Fibroblast of skin of scalp (primary cell): ENCODE data around the gene PDIA2.

Experiments
- DNase-seq: peaks from one replicate; pipeline ENCODE4 v3.0.0-alpha.2; 2013

Gene PDIA2

DNA sequence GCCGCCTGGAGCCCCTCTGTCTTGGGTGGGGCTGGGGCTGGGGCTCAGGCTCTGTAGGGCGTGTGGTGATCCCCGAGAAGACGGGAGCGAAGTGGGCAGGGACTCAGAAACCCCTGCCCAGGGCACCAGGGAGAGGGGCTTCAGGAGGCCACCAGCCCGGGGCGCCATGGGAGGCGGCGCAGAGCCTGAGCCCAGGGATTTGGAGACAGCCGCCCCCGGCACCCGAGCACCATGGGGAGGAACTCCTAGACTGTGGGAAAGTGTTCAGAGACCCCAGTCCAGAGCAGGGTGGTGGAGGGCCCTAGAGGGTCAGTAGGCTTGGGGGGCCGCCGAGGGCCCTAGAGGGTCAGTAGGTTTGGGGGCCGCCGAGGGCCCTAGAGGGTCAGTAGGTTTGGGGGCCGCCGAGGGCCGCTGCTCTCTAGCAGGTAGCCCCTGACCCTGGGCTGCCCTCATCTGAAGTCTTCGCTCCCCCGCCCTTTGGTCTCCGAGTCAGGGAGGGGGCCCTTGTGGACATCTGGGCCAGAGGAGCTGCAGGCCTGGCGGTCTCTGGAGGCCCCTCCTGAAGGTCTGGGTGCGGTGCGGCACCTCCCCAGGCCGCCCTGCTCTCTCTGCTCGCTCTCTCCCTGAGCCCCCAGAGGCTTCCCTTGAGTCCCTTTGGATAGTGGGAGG lies 1.8 kb upstream of the PDIA2 start:
- no peak for DNase-seq

DNA sequence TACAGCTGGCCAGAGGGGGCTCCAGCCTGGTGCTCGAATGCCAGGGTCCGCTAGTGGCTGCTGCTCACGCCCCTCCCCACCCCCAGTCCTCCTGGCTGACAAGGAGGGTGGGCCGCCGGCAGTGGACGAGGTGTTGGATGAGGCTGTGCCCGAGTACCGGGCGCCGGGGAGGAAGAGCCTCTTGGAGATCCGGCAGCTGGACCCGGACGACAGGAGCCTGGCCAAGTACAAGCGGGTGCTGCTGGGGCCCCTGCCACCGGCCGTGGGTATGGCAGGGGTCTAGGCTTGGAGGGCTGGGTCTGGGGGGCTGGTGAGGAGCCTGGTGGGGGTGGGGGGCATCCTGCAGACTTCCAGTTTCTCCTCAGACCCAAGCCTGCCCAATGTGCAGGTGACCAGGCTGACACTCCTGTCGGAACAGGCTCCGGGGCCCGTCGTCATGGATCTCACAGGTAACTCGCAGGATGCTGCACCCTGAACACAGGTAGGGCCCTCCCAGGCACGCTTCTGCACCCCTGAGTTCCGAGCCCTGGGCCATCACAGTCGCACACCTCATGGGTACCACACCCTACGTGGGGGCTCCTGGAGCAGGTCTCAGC lies 1.2 kb upstream of the PDIA2 start:
- DNase-seq: no peak

DNA sequence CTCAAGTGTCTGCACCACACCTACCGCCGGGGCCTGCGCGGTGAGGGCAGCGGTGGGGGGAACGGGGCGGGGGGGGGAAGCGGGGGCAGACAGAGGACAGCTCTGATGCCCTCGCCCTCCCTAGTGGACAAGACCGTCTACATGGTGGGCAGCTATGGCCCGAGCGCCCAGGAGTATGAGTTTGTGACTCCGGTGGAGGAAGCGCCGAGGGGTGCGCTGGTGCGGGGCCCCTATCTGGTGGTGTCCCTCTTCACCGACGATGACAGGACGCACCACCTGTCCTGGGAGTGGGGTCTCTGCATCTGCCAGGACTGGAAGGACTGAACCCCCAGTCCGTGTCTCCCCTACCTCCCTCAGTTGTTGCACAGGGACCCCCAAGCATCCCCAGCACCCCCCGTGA lies 473 bp upstream of the PDIA2 start:
- DNase-seq: no peak

DNA sequence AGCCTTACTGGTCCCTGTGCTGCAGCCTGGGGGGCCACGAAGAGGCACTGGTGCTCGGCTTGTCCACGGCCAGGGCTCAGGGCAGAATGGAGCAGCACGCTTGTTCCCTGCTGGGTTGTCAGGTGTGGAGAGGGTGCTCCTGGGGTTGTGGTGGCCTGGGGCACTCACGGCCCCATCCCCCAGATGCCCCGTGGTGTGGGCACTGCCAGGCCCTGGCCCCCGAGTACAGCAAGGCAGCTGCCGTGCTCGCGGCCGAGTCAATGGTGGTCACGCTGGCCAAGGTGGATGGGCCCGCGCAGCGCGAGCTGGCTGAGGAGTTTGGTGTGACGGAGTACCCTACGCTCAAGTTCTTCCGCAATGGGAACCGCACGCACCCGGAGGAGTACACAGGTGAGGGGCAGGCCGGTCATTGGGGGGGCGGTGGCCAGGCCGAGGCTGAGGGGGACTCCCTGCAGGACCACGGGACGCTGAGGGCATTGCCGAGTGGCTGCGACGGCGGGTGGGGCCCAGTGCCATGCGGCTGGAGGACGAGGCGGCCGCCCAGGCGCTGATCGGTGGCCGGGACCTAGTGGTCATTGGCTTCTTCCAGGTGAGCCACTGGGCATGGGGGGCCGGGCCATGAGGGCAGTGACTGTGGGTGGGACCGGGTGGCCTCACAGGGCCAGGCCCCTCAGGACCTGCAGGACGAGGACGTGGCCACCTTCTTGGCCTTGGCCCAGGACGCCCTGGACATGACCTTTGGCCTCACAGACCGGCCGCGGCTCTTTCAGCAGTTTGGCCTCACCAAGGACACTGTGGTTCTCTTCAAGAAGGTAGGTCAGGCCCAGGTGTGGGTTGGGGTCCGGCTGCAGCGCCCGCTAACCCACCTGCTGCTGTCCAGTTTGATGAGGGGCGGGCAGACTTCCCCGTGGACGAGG lies 1.5 kb downstream of the PDIA2 start:
- no peak for DNase-seq

DNA sequence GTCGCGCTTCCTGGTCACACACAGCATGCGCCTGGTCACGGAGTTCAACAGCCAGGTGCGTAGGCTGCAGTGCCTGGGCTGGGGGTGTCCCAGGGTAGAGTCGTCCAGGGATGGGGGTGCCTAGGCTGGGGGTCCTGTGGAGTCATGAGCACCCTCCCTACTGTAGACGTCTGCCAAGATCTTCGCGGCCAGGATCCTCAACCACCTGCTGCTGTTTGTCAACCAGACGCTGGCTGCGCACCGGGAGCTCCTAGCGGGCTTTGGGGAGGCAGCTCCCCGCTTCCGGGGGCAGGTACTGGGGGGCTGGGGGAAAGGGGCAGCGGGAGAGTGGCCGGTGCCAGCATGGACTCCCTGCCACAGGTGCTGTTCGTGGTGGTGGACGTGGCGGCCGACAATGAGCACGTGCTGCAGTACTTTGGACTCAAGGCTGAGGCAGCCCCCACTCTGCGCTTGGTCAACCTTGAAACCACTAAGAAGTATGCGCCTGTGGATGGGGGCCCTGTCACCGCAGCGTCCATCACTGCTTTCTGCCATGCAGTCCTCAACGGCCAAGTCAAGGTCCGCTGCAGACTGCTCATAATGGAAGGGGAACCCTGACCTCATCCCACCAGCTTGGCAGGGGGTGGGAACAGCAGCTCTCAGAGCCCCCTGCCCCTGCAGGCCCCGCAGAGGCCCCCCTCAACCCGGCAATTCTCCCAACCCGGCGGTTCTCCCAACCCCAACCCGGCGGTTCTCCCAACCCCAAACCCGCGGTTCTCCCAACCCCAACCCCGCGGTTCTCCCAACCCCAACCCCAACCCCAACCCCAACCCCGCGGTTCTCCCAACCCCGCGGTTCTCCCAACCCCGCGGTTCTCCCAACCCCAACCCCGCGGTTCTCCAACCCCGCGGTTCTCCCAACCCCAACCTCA lies 2.4 kb downstream of the PDIA2 start:
- DNase-seq: no peak

DNA sequence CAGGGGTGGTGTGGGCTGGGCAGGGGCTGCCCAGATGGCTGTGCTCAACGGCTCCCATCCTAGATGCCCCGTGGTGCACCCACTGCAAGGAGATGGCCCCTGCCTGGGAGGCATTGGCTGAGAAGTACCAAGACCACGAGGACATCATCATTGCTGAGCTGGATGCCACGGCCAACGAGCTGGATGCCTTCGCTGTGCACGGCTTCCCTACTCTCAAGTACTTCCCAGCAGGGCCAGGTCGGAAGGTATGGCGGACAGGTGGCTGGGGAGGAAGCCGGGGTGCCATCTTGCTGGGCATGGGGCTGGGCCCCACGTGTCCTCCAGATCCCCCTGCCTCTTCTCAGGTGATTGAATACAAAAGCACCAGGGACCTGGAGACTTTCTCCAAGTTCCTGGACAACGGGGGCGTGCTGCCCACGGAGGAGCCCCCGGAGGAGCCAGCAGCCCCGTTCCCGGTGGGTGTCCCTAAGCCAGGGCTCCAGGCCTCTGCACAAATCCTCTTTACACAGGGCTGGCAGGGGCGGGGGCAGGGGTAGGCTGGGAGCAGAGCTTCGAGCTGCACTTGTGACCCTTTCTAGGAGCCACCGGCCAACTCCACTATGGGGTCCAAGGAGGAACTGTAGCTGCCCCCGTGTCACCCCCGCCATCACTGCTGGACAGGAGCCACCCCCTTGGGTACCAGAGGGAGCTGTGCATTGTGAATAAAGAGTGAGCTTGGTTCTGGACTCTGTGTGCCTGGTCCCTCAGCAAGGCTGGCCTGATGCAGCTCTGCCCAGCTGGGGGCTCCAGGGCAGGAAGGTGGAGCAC lies 3.7 kb downstream of the PDIA2 start:
- DNase-seq: no peak

DNA sequence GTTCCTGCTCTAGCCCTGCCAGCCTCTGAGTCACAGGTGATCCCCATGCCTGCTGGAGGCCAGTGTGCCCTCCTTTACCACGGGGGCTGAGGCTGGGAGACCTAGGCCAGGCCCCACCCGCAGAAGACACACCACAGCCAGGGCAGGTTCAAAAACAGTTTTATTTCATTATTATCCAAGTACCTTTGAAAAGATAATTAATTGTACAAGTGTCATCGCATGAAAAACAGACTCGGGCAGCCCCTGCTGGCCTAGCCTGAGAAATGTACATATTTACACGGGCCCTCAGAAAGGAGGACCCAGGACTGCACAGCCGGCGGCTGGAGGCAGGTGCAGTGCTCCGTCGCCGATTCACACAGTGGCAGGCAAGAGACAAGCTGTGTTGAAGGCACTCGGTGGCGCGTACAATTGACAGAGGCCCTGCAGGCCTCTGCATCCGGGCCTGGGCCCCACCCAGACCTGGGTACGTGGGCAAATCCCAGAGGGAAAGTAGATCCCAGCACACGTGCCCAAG lies 4.4 kb downstream of the PDIA2 start:
- no peak for DNase-seq

DNA sequence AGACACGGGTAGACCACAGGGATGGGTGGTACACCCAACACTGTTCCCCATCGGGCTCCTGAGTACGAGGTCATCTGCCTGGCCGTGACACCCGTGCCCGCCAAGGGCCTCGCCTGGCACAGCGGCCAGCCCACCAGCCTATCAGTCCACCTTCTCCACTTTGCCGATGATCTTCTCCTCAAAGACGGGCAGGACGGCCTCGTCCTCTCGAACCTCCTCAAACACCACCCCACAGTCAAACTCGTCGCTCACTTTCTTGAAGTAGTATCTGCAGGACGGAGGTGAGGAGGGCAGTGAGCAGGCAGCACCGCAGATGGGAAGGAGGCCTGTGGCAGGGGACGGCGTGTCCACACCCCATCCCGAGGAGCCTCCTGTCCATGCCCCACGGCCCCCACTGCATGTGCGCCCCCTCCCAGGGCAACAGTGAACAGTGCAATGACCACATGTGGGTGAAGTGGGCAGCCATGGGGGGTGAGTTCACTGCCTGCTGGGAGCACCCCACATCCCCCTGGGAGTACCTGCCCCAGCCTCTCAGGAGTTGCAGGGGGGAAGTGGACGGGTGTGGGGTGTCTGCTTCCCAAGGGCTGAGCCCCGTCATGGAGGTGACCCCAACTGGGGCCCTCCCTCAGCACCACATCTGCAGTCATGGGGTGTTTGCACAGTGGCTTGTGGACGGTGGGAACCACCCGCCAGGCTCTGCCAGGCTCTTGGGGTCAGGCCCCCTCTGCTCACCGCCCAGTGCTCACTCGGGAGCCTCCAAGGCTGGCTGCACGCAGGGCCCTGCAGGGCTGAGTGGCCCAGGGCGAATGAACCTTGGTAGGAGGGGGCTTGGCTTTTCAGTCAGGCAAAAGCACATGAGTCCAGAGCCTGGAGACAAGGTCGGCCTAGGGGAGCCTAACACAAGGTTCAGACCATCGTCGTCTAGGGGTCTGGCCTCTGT lies 5.3 kb downstream of the PDIA2 start:
- no peak for DNase-seq

DNA sequence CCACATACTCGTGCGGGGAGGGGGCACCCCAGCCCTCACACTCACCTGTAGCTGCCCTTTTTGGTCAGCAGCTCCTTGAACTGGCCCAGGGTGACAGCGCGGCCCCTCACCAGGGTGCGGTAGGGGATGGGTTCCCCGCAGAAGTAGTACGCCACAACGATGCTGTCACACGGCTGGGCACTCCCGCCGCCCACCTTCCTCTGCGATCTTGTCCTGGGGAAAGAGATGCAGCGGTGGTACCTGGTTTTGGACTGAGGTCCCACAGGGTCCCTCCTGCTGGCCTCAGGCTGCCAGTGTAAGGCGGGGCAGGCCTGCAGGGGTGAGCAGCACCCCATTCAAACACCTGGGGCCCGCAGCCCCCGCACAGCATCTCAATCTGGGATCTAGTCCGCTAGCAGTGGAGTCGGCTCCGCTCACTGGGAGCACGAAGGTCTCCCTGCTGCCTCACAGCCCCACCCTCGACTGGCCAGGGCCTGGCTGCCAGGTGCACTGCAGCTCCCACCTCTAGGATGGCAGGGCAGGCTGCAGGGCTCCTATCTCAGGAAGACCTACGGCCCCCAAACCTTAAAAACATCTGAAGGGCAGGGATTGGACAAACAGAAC lies 6.5 kb downstream of the PDIA2 start:
- no peak for DNase-seq

DNA sequence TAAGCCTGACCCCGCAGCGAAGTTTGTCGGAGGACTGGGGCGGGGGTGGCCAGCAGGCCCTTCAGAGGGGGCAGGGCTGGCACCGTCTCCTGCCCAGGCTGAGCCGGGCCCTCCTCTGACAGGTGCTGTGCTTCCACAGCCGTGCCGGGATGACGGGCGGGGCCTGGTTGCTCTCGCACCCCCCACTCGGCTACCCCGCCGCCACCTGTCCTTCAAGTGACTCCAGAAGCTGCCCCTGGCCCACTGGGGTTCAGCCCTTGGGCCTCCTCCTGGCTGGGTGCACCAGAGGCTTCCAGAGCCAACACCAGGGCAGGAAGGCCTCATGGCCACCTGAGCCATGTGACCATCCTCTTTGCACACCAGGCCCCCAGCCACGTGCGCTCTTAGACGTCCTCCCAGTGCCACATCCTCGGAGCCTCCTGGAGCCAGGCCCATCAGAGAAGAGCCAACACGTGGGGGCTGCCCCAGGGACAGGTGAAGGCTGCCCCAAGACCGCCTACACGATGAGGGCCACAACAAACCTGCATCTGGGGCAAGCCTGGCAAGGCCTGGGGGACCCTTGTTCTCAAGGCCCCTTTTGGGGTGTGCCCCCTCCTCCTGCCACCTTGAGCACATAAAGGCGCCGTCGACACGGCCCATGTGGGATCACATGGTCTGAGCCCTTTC lies 7.2 kb downstream of the PDIA2 start:
- no peak for DNase-seq

DNA sequence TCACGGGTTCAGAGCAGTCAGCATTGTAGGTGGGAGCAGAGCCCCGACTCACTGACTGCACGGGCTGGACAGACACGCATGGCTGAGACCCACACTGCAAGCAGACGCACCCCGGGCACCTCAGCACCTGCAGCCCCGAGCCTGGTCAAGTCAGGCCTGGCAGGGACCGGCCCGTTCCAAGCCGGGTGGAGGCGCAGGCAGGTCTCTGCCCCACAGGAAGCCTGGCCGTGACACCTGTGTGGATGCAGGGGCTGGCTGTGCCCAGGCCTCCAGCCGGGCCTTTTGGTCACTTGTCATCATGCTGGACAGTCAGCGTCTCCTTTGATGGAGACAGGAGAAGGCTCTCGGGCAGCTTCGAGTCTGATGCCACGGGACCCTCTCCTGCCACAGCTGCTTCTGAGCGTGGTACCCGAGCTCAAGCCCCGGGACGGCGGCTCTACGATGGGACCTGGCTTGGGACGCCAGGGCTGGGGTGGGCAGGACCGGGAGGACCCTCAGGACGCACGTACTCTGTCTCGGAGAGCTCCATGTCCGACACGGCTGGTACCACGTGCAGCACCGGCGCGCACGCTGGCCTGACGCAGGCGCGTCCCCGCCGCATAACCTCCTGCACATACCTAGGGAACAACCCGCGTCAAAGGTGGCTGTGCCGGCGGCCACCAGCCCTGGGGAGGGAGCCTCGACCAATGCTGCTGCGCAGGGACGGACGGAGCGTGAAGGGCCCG lies 7.9 kb downstream of the PDIA2 start:
- DNase-seq: no peak

DNA sequence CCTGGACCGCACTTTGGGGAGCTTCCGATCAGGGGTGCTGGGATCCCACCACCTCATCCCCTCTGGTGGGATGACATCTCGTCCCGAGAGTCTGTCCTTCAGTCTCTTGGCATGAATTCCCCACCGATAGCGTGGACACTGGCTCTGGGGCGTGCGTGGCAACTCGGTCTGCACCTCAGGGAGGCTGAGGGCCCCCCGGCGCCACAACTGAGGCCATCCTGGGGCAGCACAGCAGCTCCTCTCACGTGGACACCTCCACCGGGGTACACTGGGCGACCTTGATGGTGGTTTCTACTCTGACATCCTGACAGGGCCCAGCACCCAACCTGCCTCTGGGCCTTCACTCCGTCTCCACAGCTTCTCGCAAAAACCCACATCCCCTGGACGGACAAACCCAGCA lies 8.6 kb downstream of the PDIA2 start:
- no peak for DNase-seq

DNA sequence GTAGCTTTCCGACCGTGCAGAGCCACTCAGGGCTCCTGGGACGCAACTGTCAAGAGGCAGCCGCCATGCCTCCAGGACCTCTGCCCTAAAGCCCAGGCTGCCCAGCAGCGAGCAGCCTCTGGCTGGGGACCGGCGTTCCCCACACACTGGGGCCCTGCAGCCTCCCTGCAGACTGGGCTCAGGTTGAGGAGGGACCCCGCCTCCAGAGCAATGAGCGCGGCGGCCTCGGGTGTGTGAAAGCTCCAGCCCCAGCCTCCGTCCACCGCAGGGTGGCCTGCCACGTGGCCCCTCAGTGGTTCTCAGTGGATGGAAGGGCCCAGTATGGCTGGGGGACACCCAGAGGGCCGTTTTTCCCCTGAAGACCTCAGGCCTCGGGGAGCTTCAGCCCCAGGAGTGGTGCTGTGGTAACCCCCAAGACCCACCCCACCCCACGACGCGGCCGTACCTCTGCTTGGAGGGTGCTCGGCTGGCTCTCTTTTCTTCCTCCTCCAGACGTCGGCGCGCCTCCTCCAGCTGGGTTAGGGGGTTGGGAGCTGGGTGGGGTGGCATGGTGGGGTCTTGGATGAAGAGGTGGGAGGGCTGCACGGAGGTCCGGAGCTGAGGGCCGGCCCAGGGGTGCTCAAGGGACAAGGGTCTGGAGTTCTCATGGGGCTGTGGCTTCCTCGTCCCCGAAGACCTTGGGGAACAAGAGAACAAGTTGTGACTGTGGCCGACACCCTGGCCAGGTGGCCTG lies 10.2 kb downstream of the PDIA2 start:
- no peak for DNase-seq

DNA sequence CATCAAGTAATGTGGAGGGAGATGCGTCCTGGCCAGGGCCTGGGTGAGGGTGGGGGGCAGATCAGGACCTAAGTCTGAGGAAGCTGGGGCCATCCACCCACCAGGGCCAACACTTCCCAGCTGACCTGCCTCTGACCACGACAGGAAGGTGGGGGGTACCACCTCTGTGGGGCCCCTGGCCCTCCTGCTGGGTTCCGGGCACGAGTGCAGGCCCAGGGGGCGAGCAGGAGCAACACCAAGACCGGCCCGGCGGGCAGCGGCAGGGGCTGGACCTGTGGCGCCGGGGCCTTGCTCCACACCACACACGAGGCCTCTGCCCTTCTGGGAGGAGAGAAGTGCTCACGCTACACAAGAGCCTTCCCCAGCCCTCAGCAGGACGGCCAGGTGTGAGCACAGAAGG lies 13.3 kb downstream of the PDIA2 start:
- no peak for DNase-seq

DNA sequence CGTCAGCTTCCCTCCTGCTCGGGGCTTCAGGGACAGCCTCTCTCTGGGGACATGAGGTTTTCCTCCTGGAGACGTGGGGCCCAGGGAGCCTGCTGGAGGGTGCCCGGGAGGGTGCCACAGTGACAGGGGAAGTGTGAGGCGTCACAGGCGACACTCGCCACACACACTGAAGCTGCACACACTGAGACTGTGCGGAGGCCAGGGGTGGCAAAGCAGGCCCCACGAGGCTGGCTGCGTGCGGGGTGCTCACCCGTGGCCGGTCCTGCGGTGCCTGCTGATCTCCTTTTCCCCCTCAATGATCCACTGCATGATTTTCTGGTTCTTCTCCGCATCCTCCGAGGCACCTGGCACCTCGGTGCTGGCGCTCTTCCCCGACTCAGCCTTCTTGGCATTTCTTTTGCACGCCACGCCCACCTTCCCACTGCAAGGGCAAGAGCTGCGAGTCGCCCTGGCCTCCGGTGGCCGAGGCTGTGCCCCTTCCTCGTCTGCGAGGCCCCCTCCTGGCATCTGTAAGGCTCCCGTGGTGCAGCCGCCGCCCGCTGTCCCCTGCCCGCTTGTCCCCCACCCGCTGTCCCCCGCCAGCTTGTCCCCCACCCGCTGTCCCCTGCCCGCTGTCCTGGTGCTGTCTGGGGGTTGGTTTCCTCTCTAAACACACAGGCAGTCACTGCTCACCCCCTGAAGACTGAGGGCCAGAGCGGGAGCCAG lies 14.0 kb downstream of the PDIA2 start:
- no peak for DNase-seq

DNA sequence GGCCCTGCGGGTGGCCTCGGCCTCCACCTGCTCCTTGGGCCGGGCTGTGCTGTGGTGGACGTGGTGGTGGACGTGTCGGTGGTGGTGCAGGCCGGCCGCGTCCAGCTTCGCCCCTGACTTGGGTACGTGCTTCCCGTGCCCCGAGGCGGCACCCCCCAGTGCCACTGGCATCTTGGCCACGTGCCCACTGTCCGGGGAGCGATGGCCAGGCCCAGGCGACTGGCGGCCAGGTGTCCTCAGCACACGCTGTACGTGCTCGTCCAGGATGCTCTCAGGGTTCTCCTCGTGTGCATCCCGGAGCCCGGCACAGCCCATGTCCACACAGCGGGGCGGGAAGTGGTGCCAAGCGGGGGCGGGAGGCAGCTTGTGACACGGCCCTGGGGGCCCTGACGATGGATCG lies 14.9 kb downstream of the PDIA2 start:
- no peak for DNase-seq

DNA sequence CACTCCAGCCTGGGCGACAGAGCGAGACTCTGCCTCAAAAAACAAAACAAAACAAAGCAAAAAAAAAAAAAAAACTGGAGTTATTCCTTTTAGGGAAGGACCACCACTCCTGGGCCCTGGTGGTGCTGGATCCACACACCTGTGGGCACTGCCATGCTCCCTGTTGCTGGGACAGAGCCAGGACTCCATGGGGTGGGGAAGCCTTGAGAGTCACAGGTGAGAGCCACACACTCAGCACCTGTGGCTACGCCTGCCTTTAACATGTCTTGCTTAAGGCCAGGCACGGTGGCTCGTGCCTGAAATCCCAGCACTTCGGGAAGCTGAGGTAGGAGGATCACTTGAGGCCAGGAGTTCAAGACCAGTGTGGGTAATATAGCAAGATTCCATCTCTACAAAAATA lies 18.3 kb downstream of the PDIA2 start:
- no peak for DNase-seq
